DMS53 treated with DMSO at 0.1 percent for 48 hours (cell line): ENCODE measurements around the gene DHCR7.

Source experiments
- DNase-seq: peaks from one replicate; lab custom pipeline; 2025; ENCODE audit not compliant: unreplicated experiment; lab: John Stamatoyannopoulos, UW

Gene DHCR7

GRCh38 chr11:71477641-71478527 is 29.7 kb upstream of the DHCR7 start:
- no peak for DNase-seq

DNA sequence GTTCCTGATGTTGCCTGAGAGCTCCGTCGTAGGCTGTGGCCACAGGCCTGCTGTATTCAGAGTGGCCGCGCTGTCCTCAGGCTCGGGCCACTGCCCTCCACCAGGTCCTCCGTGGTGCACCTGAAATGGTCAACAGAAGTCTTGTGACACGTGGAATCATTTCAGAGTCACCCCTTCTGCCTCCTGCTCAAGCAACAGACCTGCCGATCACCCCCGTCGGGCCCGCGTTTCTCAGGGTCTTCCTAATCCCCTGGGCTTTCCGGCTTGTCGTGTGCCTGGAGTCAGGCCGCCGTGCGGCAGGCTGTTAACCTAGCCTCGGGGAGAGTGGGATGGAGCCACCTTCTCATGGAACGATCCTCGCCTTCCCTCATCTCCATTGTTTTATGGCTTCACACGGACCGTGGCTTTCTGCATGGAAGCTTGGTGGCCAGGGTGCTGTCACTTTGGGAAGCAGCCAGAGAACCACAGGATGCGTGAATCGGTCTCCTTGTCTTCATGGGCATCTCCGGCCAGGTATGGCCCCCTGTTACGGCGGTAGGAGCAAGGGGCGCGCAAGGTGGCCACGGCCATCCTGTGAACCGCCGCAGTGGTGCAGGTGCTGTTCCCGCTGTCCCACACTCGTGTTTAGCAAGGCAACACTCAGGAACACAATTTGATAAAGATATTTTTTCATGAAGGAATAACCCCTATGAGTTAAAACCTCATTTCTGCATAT is 28.9 kb upstream of the DHCR7 start:
- DNase-seq = no peak

- DNase-seq = no peak
Measured at GRCh38 chr11:71476031-71476430, 27.8 kb upstream of the DHCR7 start.

GRCh38 chr11:71474771-71475483 is 26.7 kb upstream of the DHCR7 start:
- DNase-seq = no peak

GRCh38 chr11:71474141-71474770 is 26.1 kb upstream of the DHCR7 start:
- no peak for DNase-seq

DNA sequence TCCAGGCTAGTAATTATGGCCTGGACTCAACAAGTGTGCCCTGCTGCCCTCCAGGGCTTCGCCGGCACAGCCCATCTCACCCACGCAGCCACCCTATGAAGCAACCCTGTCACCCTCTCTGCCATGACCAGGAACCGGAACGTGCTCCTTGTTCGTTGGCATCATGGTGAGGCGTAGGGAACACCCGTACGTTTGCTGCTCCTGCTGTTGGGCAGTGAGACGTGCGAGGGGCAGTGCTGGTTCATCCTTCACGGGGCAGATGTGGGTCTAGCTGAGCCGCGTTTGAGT is 25.5 kb upstream of the DHCR7 start:
- DNase-seq = no peak

- DNase-seq = no peak
Measured at GRCh38 chr11:71472941-71473792, 25.0 kb upstream of the DHCR7 start.

- no peak for DNase-seq
Measured at GRCh38 chr11:71472357-71472885, 24.2 kb upstream of the DHCR7 start.

DNA sequence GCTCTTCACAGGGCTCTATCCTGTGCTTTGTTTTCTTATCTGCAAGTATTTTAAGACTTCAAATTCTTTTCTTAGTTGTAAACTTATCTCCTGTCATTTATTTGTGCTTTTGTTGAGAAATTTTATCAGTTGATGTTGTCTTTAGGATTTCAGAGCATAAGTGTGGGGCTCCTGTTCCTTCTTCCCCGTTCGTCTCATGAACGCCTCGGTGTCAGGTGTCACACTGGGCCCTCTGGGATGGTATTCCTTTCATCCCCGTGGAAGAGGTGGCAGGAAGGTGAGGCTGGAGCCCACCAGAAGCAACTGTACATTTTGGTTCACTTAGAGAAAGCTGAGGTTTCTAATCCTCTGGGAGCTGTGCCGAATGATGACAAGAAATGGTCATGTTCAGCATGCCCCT is 22.8 kb upstream of the DHCR7 start:
- no peak for DNase-seq

GRCh38 chr11:71467164-71467563 is 19.0 kb upstream of the DHCR7 start:
- DNase-seq = no peak

DNA sequence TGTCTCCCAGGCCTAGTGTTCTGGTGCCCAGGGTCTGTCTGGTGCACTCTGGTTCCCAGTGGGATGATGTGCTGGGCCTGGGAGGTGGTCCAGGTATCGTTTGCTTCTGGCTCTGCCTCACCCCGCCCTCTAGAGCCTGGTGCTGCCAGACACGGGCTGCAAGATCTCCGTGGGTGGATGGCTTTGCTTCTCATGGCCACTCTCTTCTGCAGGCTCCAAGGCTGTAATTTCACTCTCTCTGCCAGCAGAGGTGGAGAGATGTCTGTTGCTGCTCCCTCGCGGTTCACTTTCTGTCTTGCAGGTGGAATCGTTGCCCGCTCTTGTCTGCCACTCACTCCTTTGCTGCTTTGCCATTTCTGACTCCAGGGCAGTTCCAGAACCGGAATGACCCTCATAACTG is 18.2 kb upstream of the DHCR7 start:
- no peak for DNase-seq

DNA sequence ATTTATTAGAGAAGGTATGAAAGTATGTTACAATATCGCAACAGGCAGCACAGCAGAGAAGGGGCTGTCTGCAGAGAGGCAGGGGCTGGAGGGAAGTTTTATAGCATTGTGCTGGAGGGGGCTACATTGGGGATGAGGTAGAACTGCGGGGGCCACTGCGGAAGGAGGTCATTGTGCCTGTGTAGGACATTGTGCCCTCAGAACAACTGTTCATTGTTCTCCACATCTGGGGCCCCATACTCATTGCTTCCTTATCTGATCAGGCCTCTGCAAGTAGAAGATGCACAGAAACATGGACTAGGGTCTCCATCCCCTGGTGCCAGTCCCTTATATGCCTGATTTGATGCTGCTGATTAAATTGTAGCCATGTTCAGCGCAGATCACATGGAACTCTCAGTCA is 16.9 kb upstream of the DHCR7 start:
- DNase-seq = no peak

GRCh38 chr11:71463331-71464211 is 15.4 kb upstream of the DHCR7 start:
- no peak for DNase-seq

GRCh38 chr11:71462726-71463125 is 14.5 kb upstream of the DHCR7 start:
- DNase-seq = no peak

DNA sequence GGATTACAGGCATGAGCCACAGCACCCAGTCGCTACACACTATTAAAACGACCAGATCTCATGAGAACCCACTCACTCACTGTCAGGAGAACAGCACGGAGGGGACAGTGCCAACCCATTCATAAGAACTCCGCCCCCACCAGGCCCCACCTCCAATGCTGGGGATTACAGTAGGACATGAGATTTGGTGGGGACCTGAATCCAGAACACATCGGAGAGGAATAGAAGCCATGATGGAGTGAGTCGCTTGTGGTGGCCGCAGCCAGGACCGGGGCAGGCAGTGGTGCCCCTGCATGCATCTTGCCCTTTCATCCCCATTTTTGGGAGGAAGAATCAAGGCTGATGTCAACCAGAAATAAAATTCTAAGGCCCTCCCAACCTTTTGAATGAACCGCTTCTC is 13.5 kb upstream of the DHCR7 start:
- DNase-seq = no peak

GRCh38 chr11:71459767-71460320 is 11.7 kb upstream of the DHCR7 start:
- DNase-seq = no peak

DNA sequence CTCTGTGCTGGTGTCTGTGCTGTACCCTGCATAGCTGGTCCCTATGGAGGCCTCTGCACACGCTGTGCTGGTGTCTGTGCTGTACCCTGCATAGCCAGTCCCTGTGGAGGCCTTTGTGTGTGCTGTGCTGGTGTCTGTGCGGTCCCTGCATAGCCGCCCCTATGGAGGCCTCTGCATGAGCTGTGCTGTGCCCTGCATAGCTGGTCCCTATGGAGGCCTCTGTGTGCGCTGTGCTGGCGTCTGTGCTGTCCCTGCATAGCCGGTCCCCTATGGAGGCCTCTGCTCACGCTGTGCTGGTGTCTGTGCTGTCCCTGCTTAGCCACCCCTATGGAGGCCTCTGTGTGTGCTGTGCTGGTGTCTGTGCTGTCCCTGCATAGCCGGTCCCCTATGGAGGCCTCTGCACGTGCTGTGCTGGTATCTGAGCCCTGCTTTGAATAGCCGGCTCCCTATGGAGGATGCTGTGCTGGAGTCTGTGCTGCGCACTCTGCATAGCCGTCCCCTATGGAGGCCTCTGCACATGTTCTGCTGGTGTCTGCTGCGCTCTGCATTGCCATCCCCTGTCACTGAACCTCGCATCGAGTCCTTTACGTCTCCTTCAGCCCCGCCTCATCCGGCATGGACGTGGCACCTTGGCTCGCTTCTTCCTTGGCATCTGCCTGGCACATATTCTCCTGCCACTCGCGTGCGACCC is 11.0 kb upstream of the DHCR7 start:
- DNase-seq = no peak
